Measurements from ENCODE around the gene CBL. TPM values are rescaled to one million over a fixed set of nuclear protein-coding genes. Genes with fewer than 3 reads are reported as not detected.

Gene CBL
- total RNA-seq, 4 donors from 2014 or later = 9.9 to 14.2 (median 12.4) TPM

DNA sequence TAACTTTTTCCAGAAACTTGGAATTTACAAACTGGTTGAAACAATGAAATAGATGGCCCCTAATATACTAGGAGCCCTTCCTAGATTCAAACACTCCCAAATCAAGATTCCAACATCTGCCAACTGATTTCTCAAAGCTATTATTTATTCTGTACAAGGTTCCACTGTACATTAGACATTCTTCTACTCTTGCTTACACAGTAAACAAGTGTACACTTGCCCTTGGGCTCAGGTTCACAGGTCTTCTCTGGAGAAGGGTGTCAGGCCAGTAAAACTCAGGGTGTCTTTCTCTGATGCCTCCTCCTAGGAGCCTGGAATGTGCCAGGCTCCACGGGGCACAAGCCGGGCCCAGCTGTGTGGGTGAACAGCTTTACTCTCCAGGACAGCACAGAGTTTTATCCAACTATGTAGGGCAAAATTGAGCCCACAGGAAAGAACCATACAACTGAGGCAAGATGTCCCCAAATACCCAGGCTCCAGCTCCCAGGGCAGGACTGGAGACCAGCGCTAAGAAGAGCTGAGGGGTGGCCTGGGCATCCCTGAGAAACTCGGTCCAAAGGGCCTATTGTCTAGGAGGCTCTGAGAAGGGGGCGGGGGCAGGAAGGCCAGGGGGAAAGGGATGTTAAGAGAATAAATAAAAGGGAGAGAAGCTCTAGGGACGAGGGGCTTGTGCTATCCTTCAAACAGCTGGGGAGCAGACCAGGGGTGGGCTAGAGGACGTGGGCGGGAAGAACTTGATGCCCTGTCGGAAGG is 149.1 kb downstream of the CBL start:
- Histone ChIP-seq H3K9me3 (no peaks in the 10 kb centered on the region), H3K4me3 (no peak overlapping the region), H3K4me1 (peaks cover 17 to 55% (median 28%) of the 10 kb centered on the region in 3 donors), H3K27ac (peak overlapping the region in 1 of 4 donors; percentile 81), H3K27me3 (no peaks in the 10 kb centered on the region), H3K36me3 (peaks cover 0 to 34% (median 0%) of the 10 kb centered on the region in 3 donors)
- DNase-seq = no peak
- 57 to 60% methylated on average over 7 of the region's 9 CpGs for WGBS, 2 donors
- TF ChIP-seq POLR2A (IDR thresholded peaks at IDR 0.05) = no peak
- intact Hi-C loops (cut with DNase I) = no loop called here

DNA sequence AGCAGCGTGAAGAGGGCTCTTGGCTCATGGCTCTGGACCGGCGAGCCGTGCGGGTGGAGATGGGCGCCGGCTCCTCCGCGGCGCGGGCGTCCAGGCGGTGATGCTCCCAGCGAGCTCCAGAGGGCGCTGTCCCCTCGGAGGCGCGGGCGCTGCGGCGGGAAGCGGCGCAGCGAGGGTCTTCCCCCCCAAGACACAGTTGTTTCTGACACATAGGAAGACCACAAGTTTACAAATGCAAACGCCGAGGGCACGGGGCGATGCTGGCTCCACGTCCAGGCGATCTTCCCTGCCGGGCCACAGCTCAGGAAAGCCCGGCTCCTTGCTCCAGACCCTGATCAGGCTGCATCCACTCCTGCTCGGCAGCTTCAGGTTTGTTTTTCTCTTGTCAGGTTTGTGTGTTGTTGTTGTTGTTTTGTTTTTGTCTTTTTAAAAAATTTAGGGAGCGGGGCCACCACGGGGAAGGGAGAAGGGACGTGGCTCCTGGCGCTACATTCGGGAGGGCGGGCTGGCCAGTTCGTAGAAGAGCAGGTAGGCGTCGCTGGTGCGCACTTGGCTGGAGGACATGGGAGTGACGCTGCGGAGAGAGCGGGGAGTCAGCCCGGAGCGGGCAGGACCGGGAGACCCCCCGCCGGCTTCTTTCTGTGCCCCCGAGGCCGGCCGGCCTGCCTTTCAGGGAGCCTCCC is 150.4 kb downstream of the CBL start:
- whole genome bisulfite sequencing, 2 donors = 0% methylated on average over 9 to 15 of the region's 54 CpGs
- Histone ChIP-seq H3K4me1 (peaks cover 25 to 68% (median 37%) of the 10 kb centered on the region in 3 donors), H3K27me3 (no peaks in the 10 kb centered on the region), H3K36me3 (peaks cover 0 to 34% (median 0%) of the 10 kb centered on the region in 3 donors), H3K4me3 (peak overlapping the region; percentile 37 to 75 (median 51)), H3K27ac (peak overlapping the region; percentile 70 to 85 (median 80)), H3K9me3 (no peaks in the 10 kb centered on the region)
- TF ChIP-seq POLR2A (IDR thresholded peaks at IDR 0.05) = no peak
- TF ChIP-seq, protein P1, sequence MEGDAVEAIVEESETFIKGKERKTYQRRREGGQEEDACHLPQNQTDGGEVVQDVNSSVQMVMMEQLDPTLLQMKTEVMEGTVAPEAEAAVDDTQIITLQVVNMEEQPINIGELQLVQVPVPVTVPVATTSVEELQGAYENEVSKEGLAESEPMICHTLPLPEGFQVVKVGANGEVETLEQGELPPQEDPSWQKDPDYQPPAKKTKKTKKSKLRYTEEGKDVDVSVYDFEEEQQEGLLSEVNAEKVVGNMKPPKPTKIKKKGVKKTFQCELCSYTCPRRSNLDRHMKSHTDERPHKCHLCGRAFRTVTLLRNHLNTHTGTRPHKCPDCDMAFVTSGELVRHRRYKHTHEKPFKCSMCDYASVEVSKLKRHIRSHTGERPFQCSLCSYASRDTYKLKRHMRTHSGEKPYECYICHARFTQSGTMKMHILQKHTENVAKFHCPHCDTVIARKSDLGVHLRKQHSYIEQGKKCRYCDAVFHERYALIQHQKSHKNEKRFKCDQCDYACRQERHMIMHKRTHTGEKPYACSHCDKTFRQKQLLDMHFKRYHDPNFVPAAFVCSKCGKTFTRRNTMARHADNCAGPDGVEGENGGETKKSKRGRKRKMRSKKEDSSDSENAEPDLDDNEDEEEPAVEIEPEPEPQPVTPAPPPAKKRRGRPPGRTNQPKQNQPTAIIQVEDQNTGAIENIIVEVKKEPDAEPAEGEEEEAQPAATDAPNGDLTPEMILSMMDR (IDR thresholded peaks at IDR 0.05) = peak; percentile 82 to 90 (median 88)
- intact Hi-C loops (cut with DNase I) = no loop called here
- DNase-seq = no peak

DNA sequence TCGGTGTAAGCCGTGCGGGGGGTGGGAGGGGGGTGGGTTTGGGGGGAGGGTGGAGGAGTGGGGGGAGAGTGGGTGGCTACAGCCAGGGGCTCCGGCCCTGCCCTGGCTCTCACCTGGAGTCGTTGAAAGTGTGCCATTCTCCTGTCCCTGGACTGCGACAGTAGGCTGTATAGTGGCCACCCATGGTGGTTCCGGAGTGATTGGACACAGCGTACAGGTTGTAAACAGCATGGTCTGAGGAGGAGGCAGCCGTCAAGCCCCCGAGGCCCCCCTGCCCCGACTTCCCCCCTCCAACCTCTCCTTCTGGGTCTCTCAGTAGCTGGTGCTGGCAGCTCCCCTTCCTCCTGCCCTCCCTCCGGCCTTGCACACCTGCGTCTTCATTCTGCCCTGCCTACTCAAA is 150.9 kb downstream of the CBL start:
- TF ChIP-seq POLR2A (IDR thresholded peaks at IDR 0.05) = no peak
- TF ChIP-seq, protein P1 (IDR thresholded peaks at IDR 0.05) = no peak
- Histone ChIP-seq H3K4me3 (peak overlapping the region; percentile 37 to 75 (median 51)), H3K9me3 (no peaks in the 10 kb centered on the region), H3K36me3 (peaks cover 0 to 34% (median 0%) of the 10 kb centered on the region in 3 donors), H3K27me3 (no peaks in the 10 kb centered on the region), H3K4me1 (peaks cover 29 to 73% (median 42%) of the 10 kb centered on the region in 3 donors), H3K27ac (peak overlapping the region; percentile 70 to 85 (median 80))
- intact Hi-C loops (cut with DNase I) = no loop called here
- WGBS, 2 donors = 55% methylated on average over 10 of the region's 13 CpGs; no CpG with 5 or more reads in 1 of the 2 donors
- no peak for DNase-seq

Small RNA genes within 50 kb of the gene (small RNA-seq; reads per million reads assigned to genes)
- gene RF01225 = 0 reads per million in 4 donors
- gene RNU6-262P = 0 reads per million in 4 donors

Other genes starting within 250 kb of the CBL start
- not detected for gene FOXR1, start 234.6 kb upstream of the CBL start, total RNA-seq
- gene CENATAC, start 208.2 kb upstream of the CBL start, total RNA-seq = 10 to 100 TPM in 3 of 4 donors, 1 to 10 TPM in 1; 9.2 to 58.9 (median 29.4) TPM
- 1,000 to 10,000 TPM in 3 of 4 donors, 100 to 1,000 TPM in 1; 729 to 2,261 (median 1,537) TPM for gene RPS25, start 188.0 kb upstream of the CBL start, total RNA-seq
- gene TRAPPC4, start 187.6 kb upstream of the CBL start, total RNA-seq = 10 to 100 TPM; 26.5 to 44.4 (median 41.2) TPM
- 10 to 100 TPM in 3 of 4 donors, 1 to 10 TPM in 1; 6.9 to 13.9 (median 11.5) TPM for gene SLC37A4, start 175.5 kb upstream of the CBL start, total RNA-seq
- gene HYOU1, start 149.1 kb upstream of the CBL start, total RNA-seq = 10 to 100 TPM; 44.1 to 93.8 (median 65.4) TPM
- 10 to 100 TPM; 15.2 to 28.4 (median 18.2) TPM for gene VPS11, start 138.5 kb upstream of the CBL start, total RNA-seq
- 10 to 100 TPM in 3 of 4 donors, 1 to 10 TPM in 1; 9.9 to 22.1 (median 14.2) TPM for gene HMBS, start 121.5 kb upstream of the CBL start, total RNA-seq
- 10 to 100 TPM; 18.5 to 29.9 (median 26.7) TPM for gene DPAGT1, start 104.5 kb upstream of the CBL start, total RNA-seq
- 10 to 100 TPM in 1 of 4 donors, 1 to 10 TPM in 3; 5.1 to 12.8 (median 8.0) TPM for gene C2CD2L, start 99.0 kb upstream of the CBL start, total RNA-seq
- 10 to 100 TPM in 3 of 4 donors, 1 to 10 TPM in 1; 7.0 to 33.2 (median 13.9) TPM for gene HINFP, start 84.8 kb upstream of the CBL start, total RNA-seq
- gene ABCG4, start 57.3 kb upstream of the CBL start, total RNA-seq = under 1 TPM; 0.15 to 0.94 (median 0.39) TPM
- 10 to 100 TPM; 31.5 to 83.3 (median 67.5) TPM for gene NLRX1, start 37.6 kb upstream of the CBL start, total RNA-seq
- gene NHERF4, start 20.9 kb upstream of the CBL start, total RNA-seq = under 1 TPM in 1 of 4 donors, not detected in 3; under 0.01 TPM
- gene MCAM, start 110.8 kb downstream of the CBL start, total RNA-seq = 100 to 1,000 TPM in 2 of 4 donors, 10 to 100 TPM in 2; 20.8 to 169 (median 80.9) TPM
- 10 to 100 TPM; 10.5 to 17.9 (median 12.2) TPM for gene RNF26, start 128.2 kb downstream of the CBL start, total RNA-seq
- gene C1QTNF5, start 134.5 kb downstream of the CBL start, total RNA-seq = 10 to 100 TPM in 2 of 4 donors, 1 to 10 TPM in 2; 5.3 to 18.8 (median 10.3) TPM
- gene MFRP, start 140.4 kb downstream of the CBL start, total RNA-seq = not detected
- 1 to 10 TPM; 1.9 to 9.6 (median 4.8) TPM for gene USP2, start 175.4 kb downstream of the CBL start, total RNA-seq
- 1 to 10 TPM in 3 of 4 donors, under 1 TPM in 1; 0.57 to 7.6 (median 2.9) TPM for gene THY1, start 216.8 kb downstream of the CBL start, total RNA-seq